GM18861 (cell line): Measurements from ENCODE around the gene RTN4R.
"Not testable (repeated sequence)": the region's sequence is repeated elsewhere in the genome, so short reads cannot be mapped to it uniquely, and the experiment has no call there.

Experiments
- ATAC-seq: cut with Tn5 transposase; IDR thresholded peaks from one replicate; pipeline ENCODE4 v1.9.1; 2021; ENCODE audit not compliant: unreplicated experiment

Gene RTN4R

GRCh38 chr22:20289182-20290044 is 21.3 kb upstream of the RTN4R start:
- not testable (repeated sequence) for ATAC-seq

- not testable (repeated sequence) for ATAC-seq
These were observed 18.8 kb upstream of the RTN4R start for GRCh38 chr22:20286784-20287423.

- not testable (repeated sequence) for ATAC-seq
These were observed 18.2 kb upstream of the RTN4R start for GRCh38 chr22:20286312-20286660.

GRCh38 chr22:20285473-20286311 is 17.6 kb upstream of the RTN4R start:
- not testable (repeated sequence) for ATAC-seq

GRCh38 chr22:20284471-20285086 is 16.5 kb upstream of the RTN4R start:
- no peak for ATAC-seq

- ATAC-seq = no peak
These were observed 15.6 kb upstream of the RTN4R start for GRCh38 chr22:20283674-20284066.

GRCh38 chr22:20282901-20283673 is 15.0 kb upstream of the RTN4R start:
- no peak for ATAC-seq

GRCh38 chr22:20281891-20282290 is 13.8 kb upstream of the RTN4R start:
- no peak for ATAC-seq

- not testable (repeated sequence) for ATAC-seq
These were observed 13.4 kb upstream of the RTN4R start for GRCh38 chr22:20281473-20281872.

GRCh38 chr22:20280866-20281265 is 12.7 kb upstream of the RTN4R start:
- no peak for ATAC-seq

GRCh38 chr22:20280163-20280562 is 12.0 kb upstream of the RTN4R start:
- ATAC-seq = not testable (repeated sequence)

- no peak for ATAC-seq
These were observed 11.6 kb upstream of the RTN4R start for GRCh38 chr22:20279662-20280134.

- not testable (repeated sequence) for ATAC-seq
These were observed 10.8 kb upstream of the RTN4R start for GRCh38 chr22:20278726-20279490.

GRCh38 chr22:20277936-20278635 is 10.0 kb upstream of the RTN4R start:
- ATAC-seq = not testable (repeated sequence)

GRCh38 chr22:20276468-20276867 is 8.3 kb upstream of the RTN4R start:
- ATAC-seq = no peak

- ATAC-seq = no peak
These were observed 7.7 kb upstream of the RTN4R start for GRCh38 chr22:20275836-20276235.

- not testable (repeated sequence) for ATAC-seq
These were observed 7.2 kb upstream of the RTN4R start for GRCh38 chr22:20275325-20275724.

GRCh38 chr22:20274374-20274773 is 6.3 kb upstream of the RTN4R start:
- not testable (repeated sequence) for ATAC-seq

GRCh38 chr22:20273758-20274181 is 5.7 kb upstream of the RTN4R start:
- ATAC-seq = no peak
